Inflammatory macrophage treated with lipopolysaccharide for 4 hours (primary cell): Measurements from ENCODE around the gene FIGNL1.
A peak's percentile ranks its signal among the peaks of the same experiment; 100 is the strongest.
"Not testable (repeated sequence)": the region's sequence is repeated elsewhere in the genome, so short reads cannot be mapped to it uniquely, and the experiment has no call there.

Experiments used
- DNase-seq: peaks from one replicate; pipeline ENCODE4 v3.0.0-alpha.2; 2020

Gene FIGNL1

DNA sequence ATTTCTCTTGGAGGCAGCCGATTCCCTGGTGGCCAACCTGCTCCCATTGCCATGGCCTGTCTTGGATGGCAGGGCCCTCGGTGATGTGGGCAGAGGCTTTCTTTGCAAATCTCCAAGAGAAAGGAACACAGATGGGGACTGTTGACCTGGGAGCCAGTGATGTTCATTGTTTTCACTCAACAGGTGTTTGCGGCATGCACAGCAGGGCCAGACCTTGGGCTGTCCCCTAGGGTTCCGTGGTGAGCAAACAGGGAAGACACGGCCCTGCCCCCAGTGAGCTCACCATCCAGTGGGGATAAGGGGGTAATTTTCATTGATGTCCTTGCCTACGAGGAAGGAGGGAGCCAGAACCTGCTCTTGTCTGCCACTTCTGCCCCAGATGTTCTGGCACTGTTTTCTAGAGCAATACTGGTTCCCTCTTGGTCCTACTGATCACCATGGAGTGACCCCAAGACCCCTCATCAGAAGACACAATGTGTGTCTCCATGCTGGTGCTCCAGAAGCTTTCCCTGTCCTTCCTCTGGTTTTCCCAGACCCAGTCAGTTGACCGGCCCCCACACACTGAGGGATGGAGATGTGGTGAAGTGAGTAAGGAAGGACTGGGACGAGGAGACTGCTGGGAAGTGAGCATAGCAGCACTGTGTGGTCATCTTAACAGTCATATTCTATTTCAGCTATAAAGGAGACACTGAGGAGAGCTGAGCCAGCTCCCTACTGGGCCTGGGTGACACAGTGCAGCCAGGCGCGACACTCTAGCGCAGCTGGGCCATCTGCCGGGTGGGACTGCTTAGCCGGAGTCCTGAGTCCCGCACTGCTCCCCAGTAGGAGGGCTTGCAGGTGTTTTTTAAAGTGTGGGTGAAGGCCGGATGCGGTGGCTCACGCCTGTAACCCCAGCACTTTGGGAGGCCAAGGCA, 20.4 kb upstream of the FIGNL1 start:
- DNase-seq, result no peak

DNA sequence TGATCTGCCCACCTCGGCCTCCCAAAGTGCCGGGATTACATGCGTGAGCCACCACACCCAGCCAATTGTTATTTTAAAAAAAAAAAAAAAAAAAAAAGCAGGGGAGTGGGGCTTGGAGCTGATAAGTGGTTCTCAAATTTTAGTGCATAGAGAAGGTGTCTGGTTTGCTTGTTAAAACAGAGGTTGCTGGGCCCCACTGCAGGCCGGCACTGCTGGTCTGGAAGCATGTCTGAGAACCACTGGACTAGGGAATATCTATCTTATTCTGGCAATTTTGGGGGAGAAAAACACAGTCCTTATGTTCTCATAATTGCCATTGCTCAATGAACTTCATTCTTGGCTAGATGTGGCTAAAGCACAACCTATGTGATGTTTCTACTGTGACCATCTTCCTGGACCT, 19.0 kb upstream of the FIGNL1 start:
- no peak for DNase-seq

DNA sequence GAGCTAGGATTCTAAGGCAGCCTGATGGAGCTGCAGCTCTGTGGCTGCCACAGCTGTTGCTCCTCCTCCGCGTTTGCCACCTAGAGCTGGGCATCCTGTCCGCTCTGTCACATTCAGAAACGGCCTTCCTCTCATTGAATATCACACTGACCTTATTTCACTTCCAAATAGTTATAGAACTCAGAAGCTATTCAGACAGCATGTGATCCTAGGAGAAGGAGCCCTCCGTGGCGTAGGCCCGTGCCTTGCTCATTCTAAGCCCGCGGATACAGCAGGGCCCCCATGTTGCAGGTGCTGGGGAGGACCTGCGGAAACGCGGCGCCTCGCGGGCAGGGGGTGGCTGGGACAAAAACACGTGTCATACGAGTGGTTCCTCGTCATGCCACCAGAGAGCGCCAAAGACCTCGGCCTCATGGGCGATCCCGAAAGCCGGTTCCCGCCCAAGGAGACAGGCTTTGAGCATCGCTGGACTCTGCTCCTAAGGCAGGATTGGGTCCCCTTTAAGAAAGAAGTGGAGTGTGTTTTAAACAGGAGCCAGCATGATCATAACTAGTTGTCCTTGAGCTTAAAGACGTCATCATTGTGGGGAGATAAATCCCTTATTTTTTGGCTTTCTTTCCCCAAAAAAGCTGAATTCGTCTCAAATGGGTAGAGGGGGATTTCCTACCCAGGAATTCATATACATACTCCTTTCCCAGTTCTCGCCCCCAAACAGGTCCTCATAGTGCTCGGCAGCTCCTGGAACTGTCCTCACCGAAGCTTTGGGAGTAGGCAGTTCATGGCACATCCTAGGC, 17.9 kb upstream of the FIGNL1 start:
- peak; percentile 60 for DNase-seq

GRCh38 chr7:50466815-50467585, 16.9 kb upstream of the FIGNL1 start:
- DNase-seq, result no peak

DNA sequence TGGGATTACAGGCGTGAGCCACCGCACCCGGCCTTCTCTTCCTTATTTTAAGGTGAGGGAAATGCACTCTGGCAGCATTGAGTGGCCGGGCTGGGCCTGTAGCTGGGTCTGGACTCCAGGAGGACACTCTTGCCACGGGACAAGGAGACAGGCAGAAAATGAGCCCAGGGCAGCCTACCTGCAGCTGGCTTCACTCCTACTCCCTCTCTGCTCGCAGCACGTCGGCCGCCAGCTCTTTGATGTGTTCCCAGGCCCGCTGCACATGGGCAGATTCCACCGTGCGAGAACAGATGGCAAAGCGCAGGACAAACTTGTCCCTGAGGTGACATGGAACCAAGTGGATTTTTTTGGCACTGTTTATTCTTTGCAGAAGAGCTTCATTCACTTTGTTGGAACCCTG, 12.9 kb upstream of the FIGNL1 start:
- DNase-seq, result no peak

- no peak for DNase-seq
These were observed 12.2 kb upstream of the FIGNL1 start for GRCh38 chr7:50462361-50462760.

GRCh38 chr7:50461695-50462094, 11.5 kb upstream of the FIGNL1 start:
- no peak for DNase-seq

DNA sequence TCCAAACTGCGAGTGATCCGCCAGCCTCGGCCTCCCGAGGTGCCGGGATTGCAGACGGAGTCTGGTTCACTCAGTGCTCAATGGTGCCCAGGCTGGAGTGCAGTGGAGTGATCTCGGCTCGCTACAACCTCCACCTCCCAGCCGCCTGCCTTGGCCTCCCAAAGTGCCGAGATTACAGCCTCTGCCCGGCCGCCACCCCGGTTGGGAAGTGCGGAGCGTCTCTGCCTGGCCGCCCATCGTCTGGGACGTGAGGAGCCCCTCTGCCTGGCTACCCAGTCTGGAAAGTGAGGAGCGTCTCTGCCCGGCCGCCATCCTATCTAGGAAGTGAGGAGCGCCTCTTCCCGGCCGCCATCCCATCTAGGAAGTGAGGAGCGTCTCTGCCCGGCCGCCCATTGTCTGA, 9.0 kb upstream of the FIGNL1 start:
- not testable (repeated sequence) for DNase-seq

DNA sequence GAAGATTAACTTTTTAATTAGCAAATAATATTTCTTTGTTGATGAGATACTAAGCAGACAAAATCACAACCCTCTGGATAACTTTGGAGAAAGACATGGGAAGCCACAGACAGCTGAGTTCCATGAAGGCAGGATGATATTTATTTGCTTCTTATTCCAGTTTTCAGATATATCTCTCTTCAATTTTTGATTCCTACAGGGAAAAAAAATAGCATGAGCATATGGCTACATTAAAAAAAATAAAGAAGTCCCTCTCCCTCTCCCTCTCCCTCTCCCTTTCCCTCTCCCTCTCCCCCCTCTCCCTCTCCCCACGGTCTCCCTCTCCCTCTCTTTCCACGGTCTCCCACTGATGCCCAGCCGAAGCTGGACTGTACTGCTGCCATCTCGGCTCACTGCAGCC, 8.5 kb upstream of the FIGNL1 start:
- not testable (repeated sequence) for DNase-seq

DNA sequence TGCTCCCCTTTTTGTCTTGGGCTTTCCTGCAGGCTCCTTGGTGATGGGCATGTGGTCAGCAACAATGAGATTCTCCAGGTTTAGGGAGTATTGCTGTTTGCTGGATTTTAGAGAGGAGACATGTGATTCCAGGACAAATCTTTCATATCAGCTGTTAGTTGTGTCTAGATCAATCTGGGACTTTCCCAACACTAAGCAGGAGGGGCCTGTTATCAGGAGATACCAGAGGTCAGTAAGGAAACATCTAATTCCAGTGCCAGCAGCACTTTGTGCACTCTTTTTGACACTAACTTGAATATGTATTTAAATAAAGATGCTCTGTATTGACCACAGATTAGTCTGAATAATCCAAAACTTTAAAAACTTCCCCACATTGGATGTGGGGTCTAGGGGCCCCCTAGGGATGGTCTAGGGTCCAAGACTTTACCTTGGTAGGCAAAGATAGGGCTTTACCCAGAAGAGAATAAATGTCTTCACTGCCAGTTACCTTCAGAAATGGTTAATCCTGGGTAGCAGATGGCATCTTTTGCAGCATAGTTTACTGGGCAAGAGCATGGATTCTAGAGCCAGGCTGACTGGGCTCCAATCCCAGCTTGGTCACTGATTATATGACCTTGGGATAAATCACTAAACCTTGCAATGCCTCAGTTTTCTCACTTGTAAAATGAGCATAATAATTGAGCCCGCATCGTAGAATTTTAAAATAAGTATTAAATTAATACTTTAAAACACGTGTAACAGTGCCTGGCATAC, 6.4 kb upstream of the FIGNL1 start:
- no peak for DNase-seq

GRCh38 chr7:50455658-50456057, 5.5 kb upstream of the FIGNL1 start:
- DNase-seq, result no peak

DNA sequence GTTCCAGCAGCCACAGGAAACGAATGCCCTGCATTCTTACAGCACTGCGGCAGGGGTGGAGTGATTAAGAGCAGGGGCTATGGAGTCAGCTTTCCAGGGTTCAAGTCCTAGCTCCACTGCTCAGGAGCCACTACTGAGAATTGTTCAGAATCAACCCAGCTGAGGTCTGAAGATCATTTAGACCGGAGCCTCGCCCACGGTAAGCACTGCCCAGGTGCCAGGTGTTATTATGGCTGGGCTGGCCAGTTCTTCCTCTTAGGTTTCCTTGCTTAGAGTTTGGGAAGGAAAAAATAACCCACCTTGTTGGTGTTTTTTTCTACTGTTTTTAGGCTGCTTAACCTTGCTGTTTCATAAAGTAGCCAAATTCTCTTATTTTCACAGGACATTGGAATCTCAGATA, 4.8 kb upstream of the FIGNL1 start:
- no peak for DNase-seq

- no peak for DNase-seq
These were observed 461 bp upstream of the FIGNL1 start for GRCh38 chr7:50450590-50451032.

DNA sequence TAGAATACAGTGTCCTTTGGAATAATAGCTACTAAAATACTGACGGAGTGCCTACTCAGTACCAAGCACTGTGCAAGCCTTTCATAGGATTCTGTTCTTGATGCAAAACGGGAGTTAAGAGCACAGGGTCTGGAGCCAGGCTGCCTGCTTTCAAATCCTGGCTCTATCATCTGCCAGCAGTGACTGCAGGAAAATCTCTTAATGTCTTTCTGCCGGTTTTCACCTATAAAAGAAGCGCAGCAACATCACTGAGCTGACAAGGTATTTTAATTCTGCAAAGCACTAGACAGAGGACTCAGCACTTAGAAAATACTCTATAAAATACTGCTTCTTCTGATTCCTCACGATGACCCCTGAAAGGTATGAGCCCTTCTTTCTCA, 659 bp downstream of the FIGNL1 start:
- DNase-seq, result no peak

DNA sequence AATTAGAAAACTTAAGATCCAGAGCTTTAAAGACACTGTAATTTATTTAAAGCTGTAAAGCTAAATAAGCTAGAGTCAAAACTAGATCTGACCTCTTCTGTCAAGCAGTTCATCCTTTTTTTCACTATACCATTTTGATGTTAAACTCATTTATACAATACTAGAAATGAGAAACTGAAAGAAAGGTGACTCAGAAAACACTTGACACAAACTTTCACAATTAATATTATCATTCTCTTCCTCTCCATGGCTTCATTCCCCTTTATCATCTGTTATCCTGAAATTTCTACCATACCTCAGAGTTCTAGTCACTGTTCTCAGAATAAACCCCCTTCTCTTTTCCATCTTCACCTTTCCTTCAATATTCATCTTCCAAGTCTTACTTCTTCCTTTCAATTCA, 1.3 kb downstream of the FIGNL1 start:
- DNase-seq, result peak; percentile 72

DNA sequence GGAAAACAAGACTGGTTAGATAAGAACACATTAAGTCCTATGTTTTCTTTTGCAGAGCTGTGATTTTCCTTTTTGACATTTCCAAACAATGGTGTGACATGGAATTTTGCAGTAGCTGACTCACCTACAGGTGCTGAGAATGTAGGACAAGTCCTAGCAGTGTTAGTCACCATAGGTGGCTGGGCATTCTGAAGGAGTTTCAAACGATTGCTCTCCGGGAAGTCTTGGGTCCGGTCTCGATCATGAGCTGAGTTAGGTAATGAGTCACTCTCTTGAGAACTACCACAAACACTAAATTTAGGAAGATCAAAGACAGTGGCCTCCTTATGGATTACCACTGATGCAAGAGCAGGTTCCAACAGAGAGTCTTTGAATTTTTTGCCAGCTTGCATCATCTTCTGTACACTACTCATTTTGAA, 3.6 kb downstream of the FIGNL1 start:
- DNase-seq, result no peak

GRCh38 chr7:50436133-50436806, 13.9 kb downstream of the FIGNL1 start:
- DNase-seq, result peak; percentile 75

GRCh38 chr7:50431722-50432305, 18.3 kb downstream of the FIGNL1 start:
- DNase-seq, result no peak

GRCh38 chr7:50431316-50431715, 18.8 kb downstream of the FIGNL1 start:
- DNase-seq, result no peak

GRCh38 chr7:50428911-50429310, 21.2 kb downstream of the FIGNL1 start:
- DNase-seq, result peak; percentile 27

DNA sequence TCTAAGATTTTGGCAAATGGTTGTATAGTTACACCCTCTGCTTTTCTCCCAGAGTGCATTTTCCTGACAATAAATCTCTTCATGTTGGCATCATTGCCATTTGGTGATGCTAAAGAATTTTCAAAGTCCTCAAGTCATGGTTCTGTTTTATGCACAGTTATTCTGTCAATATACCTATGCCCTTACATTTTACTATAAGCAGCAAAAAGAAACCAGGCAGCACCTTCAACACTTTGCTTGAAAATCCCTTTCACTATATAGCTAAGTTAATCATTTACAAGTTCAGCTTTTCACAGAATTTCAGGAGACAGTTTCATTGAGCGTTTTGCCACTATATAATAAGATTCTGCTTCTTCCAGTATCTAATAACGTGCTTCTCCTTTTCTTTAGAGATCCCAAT, 22.6 kb downstream of the FIGNL1 start:
- no peak for DNase-seq
